Adrenal gland (tissue), 12 donors: ENCODE measurements around the gene TFDP2. TPM values are rescaled to one million over a fixed set of nuclear protein-coding genes. Genes with fewer than 3 reads are reported as not detected.

Source experiments
- DNase-seq, 7 donors: peaks; one replicate each; pipeline ENCODE4 v3.0.0-alpha.2; 2019 to 2020
- H3K27ac ChIP-seq, 5 donors: fragments of 200-600 bp; sonication (generic) in 4 of 5; 1 replicate in 3 of 5; 2 replicates in 2 of 5; pipeline versions ENCODE4 v1.5.1 to v1.8.0; 2016 to 2020; ENCODE audit warnings: mild to moderate bottlenecking in 1 of 5
- H3K27me3 ChIP-seq: fragments of 200-600 bp; 2 replicates; pipeline ENCODE4 v1.8.0; 2021
- H3K36me3 ChIP-seq, 2 donors: fragments of 200-600 bp; replicated peaks in 1 of 2; 1 replicate in 1 of 2; 2 replicates in 1 of 2; pipeline versions ENCODE4 v1.5.1 to v1.8.0; 2018 to 2022
- H3K4me1 ChIP-seq, 2 donors: fragments of 200-600 bp; replicated peaks in 1 of 2; 1 replicate in 1 of 2; 2 replicates in 1 of 2; pipeline versions ENCODE4 v1.5.1 to v1.8.0; 2018 to 2021
- H3K4me3 ChIP-seq, 4 donors: fragments of 200-600 bp; sonication (generic) in 3 of 4; one replicate each; pipeline ENCODE4 v1.5.1; 2016 to 2018
- H3K9me3 ChIP-seq, 3 donors: fragments of 200-600 bp; sonication (generic) in 1 of 3; replicated peaks in 1 of 3; 1 replicate in 2 of 3; 2 replicates in 1 of 3; pipeline versions ENCODE4 v1.5.1 to v1.8.0; 2016 to 2021
- POLR2A ChIP-seq, 2 donors: fragments of 450-650 bp; IDR thresholded peaks; one replicate each; pipeline ENCODE4 v1.6.1; 2017; ENCODE audit warnings: antibody characterized with exemption in 2 of 2, mild to moderate bottlenecking in 2 of 2, moderate library complexity in 1 of 2
- WGBS, 4 donors: extraction: QIAGEN DNeasy Blood & Tissue Kit in 2 of 4; methylation state at CpG; one replicate each; pipeline versions ENCODE4 v1.1.5 to v1.1.7; 2013 to 2017; 5-methylcytosine and 5-hydroxymethylcytosine counted together
- intact Hi-C, 2 donors: fragments of 100-400 bp; cut with DNase I; formaldehyde crosslinking; loops; one replicate each; pipeline versions ENCODE4 v1.14.1 to v1.15.0; 2022 to 2023
- polyA plus RNA-seq, 3 donors: library from polyadenylated mRNA; stranded (reverse); fragments of 200-250 nt in 2 of 3; fragments of 350-450 nt in 1 of 3; fragmentation: Illumina TruSeq in 1 of 3; extraction: RNeasy Lipid Tissue Mini Kit (QIAGEN cat#74804) in 1 of 3; gene quantifications; one replicate each; pipeline ENCODE4 v1.2.3, GENCODE V29; 2013 to 2014
- total RNA-seq, 9 donors: library from RNA; depleted of rRNA in 4 of 9; stranded (reverse); fragments of >200 nt in 4 of 9; fragments of 120-200 nt in 1 of 9; fragmentation: NEBNext Ultra II Directional in 1 of 9; extraction: Animal tissue kit (Norgen Biotek cat#: 25700) in 1 of 9; gene quantifications; one replicate each; pipeline versions ENCODE4 v1.1.0 to v1.2.4, GENCODE V29; 2013 to 2023
- TF ChIP-seq, protein P1 (sequence below), 6 experiments: fragments of 450-650 bp in 4 of 6; fragments of 200-600 bp in 2 of 6; sonication (generic) in 1 of 6; IDR thresholded peaks; 1 replicate in 5 of 6; 2 replicates in 1 of 6; pipeline versions ENCODE4 v1.5.1 to v1.8.0; 2016 to 2021; ENCODE audit warnings: antibody characterized with exemption in 6 of 6, mild to moderate bottlenecking in 2 of 6, moderate library complexity in 1 of 6
- donor health status: healthy with polysubstance abuse.
- donor health status: Bipolar disorder and iron deficiency.
- donor health status: DM: yes; HTN: yes; CAD: no.
- donor health status: DM: no; HTN: no; CAD: no.
- donor health status: DM: no; HTN: no; CAD: no.
- donor health status: DM: yes; HTN: yes; CAD: no.

TFDP2 gene
- total and polyA plus RNA-seq, 12 donors = 11.8 to 165 (median 62.0) TPM

DNA sequence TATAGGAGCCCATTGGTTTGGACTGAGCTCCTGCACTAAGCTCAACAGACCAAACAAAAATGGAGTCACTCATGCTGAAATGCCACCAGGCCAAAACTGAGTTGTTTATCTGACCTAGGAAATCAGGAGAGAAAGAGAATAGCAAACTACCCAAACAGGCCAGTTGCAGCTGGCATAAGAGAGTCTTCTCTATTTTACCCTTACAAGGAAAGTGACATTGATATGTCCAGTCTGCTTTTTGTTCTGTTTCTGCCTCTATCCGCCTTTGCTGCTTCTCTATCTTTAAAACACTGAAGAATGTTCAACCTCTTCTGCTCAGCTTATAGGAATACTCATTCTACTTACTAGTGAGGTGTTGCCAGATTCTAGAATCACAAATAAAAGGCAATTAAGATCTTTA, 177.8 kb downstream of the TFDP2 start:
- H3K36me3 ChIP-seq = no peaks in the 10 kb centered on the region
- intact Hi-C loops = no loop called here
- H3K27me3 ChIP-seq = no peaks in the 10 kb centered on the region
- H3K4me1 ChIP-seq = no peaks in the 10 kb centered on the region
- no peak for DNase-seq
- H3K27ac ChIP-seq = no peak overlapping the region
- H3K4me3 ChIP-seq = no peak overlapping the region
- TF ChIP-seq POLR2A (IDR thresholded peaks at IDR 0.05) = no peak
- TF ChIP-seq, protein P1, sequence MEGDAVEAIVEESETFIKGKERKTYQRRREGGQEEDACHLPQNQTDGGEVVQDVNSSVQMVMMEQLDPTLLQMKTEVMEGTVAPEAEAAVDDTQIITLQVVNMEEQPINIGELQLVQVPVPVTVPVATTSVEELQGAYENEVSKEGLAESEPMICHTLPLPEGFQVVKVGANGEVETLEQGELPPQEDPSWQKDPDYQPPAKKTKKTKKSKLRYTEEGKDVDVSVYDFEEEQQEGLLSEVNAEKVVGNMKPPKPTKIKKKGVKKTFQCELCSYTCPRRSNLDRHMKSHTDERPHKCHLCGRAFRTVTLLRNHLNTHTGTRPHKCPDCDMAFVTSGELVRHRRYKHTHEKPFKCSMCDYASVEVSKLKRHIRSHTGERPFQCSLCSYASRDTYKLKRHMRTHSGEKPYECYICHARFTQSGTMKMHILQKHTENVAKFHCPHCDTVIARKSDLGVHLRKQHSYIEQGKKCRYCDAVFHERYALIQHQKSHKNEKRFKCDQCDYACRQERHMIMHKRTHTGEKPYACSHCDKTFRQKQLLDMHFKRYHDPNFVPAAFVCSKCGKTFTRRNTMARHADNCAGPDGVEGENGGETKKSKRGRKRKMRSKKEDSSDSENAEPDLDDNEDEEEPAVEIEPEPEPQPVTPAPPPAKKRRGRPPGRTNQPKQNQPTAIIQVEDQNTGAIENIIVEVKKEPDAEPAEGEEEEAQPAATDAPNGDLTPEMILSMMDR (IDR thresholded peaks at IDR 0.05) = no peak
- H3K9me3 ChIP-seq = no peaks in the 10 kb centered on the region
- WGBS, 4 donors = 94 to 100% (median 100%) methylated on average over 1 of the region's 1 CpG

DNA sequence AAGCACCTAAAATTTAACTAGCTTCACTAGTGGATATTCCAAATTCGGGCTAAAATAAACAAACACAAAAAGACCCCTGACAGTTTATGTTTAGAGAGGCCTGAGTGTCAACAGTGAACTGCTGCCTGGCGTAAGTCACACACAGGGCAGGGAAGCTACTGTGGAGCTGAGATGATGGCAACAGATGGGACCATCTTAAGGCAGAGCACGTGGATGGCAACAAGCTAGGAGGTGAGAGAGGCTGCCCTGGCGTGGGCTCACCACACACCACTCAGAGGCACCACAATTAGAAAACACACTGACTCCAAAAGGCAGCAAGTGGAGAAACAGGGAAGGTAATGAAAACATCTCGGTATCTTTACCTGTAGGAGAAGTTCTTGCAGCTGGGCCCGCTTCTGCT, 179.6 kb downstream of the TFDP2 start:
- intact Hi-C loops = loop anchor here in 1 of 2 donors (10.0 kb wide), 1 partner anchor 185 kb away; no protein-coding TSS in a partner anchor

DNA sequence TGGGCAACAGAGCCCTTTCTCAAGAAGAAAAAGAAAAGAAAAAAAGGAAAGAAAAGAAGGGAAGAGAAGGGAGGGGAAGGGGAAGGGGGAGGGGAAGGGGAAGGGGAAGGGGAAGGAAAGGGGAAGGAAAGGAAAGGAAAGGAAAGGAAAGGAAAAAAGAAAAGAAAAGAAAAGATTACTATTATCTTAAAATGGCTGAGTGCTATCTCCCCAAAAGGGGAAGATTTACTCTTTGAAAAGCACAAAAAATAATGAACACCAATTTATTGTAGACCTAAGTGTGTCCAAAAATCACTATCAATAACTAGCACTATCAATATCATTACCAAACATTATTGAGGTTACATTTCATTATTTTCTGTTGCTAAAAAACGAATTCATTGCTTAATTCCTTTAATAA, 183.9 kb downstream of the TFDP2 start:
- DNase-seq = no peak
- TF ChIP-seq, protein P1 (IDR thresholded peaks at IDR 0.05) = no peak
- TF ChIP-seq POLR2A (IDR thresholded peaks at IDR 0.05) = no peak
- no peak overlapping the region for H3K4me3 ChIP-seq
- 74 to 92% (median 81%) methylated on average over 1 of the region's 1 CpG for WGBS, 4 donors
- no peaks in the 10 kb centered on the region for H3K27me3 ChIP-seq
- peaks cover under 1 to 4% of the 10 kb centered on the region in 2 donors for H3K4me1 ChIP-seq
- intact Hi-C loops = loop anchor here in 1 of 2 donors (10.0 kb wide), 1 partner anchor 189 kb away; no protein-coding TSS in a partner anchor
- H3K9me3 ChIP-seq = no peaks in the 10 kb centered on the region
- peaks cover 0 to 6% of the 10 kb centered on the region in 2 donors for H3K36me3 ChIP-seq
- H3K27ac ChIP-seq = no peak overlapping the region

More for the DNA sequence above, 179.6 kb downstream of the TFDP2 start:
- Histone ChIP-seq H3K27ac (no peak overlapping the region), H3K36me3 (no peaks in the 10 kb centered on the region), H3K27me3 (no peaks in the 10 kb centered on the region), H3K4me1 (no peaks in the 10 kb centered on the region), H3K9me3 (no peaks in the 10 kb centered on the region), H3K4me3 (no peak overlapping the region)
- WGBS, 4 donors = 88 to 94% (median 93%) methylated on average over 6 of the region's 6 CpGs
- DNase-seq = no peak
- TF ChIP-seq, protein P1 (IDR thresholded peaks at IDR 0.05) = no peak
- TF ChIP-seq POLR2A (IDR thresholded peaks at IDR 0.05) = no peak

DNA sequence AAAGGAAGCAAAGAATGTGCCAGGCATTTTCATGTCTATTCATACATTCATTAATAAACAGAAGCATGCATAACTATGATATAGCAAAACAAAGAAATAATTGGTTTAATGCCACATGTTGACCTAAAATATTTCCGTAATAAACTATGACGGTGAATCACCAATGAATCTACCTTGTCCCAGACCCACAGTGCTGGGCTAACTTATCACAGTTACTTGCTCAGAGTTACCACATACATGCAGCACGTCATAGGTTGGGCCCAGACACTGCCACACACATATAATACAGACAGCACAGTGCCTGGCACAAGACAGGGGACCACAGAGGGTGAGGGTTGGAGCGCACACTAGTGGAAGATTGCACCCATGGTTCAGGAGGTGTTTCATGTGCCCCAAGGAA, 186.0 kb downstream of the TFDP2 start:
- no peak overlapping the region for H3K27ac ChIP-seq
- DNase-seq = no peak
- 71 to 90% (median 84%) methylated on average over 3 to 4 of the region's 4 CpGs for WGBS, 4 donors
- H3K4me1 ChIP-seq = peaks cover 4 to 11% of the 10 kb centered on the region in 2 donors
- intact Hi-C loops = loop anchor here in 1 of 2 donors (10.0 kb wide), 1 partner anchor 192 kb away; no protein-coding TSS in a partner anchor
- H3K4me3 ChIP-seq = no peak overlapping the region
- H3K36me3 ChIP-seq = peaks cover 0 to 6% of the 10 kb centered on the region in 2 donors
- H3K9me3 ChIP-seq = no peaks in the 10 kb centered on the region
- no peak for TF ChIP-seq POLR2A (IDR thresholded peaks at IDR 0.05)
- TF ChIP-seq, protein P1 (IDR thresholded peaks at IDR 0.05) = no peak
- no peaks in the 10 kb centered on the region for H3K27me3 ChIP-seq
